Ovary (tissue), 9 donors: Measurements from ENCODE around the gene NAP1L5. TPM values are rescaled to one million over a fixed set of nuclear protein-coding genes. Genes with fewer than 3 reads are reported as not detected.

ENCODE experiments used
- DNase-seq, 5 donors: peaks; one replicate each; pipeline ENCODE4 v3.0.0-alpha.2; 2019 to 2020
- H3K27ac ChIP-seq, 2 donors: fragments of 200-600 bp; one replicate each; pipeline versions ENCODE4 v1.5.1 to v1.8.0; 2019 to 2022
- H3K27me3 ChIP-seq: fragments of 200-600 bp; one replicate; pipeline ENCODE4 v1.8.0; 2022
- H3K36me3 ChIP-seq: fragments of 200-600 bp; sonication (generic); one replicate; pipeline ENCODE4 v1.5.1; 2019
- H3K4me1 ChIP-seq: one replicate; pipeline ENCODE4 v1.8.1; 2013; ENCODE audit warnings: mild to moderate bottlenecking, moderate library complexity; ENCODE audit not compliant: insufficient read depth
- H3K4me3 ChIP-seq: fragments of 200-600 bp; sonication (generic); one replicate; pipeline ENCODE4 v1.5.1; 2017
- H3K9me3 ChIP-seq, 2 donors: fragments of 200-600 bp in 1 of 2; sonication (generic) in 1 of 2; one replicate each; pipeline versions ENCODE4 v1.5.1 to v1.8.1; 2013 to 2019; ENCODE audit warnings: mild to moderate bottlenecking in 1 of 2, moderate library complexity in 1 of 2
- EP300 ChIP-seq: sonication (generic); formaldehyde crosslinking; IDR thresholded peaks from one replicate; pipeline ENCODE4 v1.6.1; 2017; ENCODE audit warnings: antibody characterized with exemption
- POLR2A ChIP-seq: fragments of 450-650 bp; IDR thresholded peaks from one replicate; pipeline ENCODE4 v1.6.1; 2017; ENCODE audit warnings: antibody characterized with exemption, mild to moderate bottlenecking, moderate library complexity
- WGBS, 3 donors: extraction: QIAGEN DNeasy Blood & Tissue Kit in 1 of 3; methylation state at CpG; one replicate each; pipeline versions ENCODE4 v1.1.5 to v1.1.7; 2013 to 2017; 5-methylcytosine and 5-hydroxymethylcytosine counted together
- intact Hi-C, 4 donors: fragments of 100-400 bp; cut with DNase I; formaldehyde crosslinking; loops; one replicate each; pipeline versions ENCODE4 v1.11.0 to v1.15.1; 2022 to 2023
- polyA plus RNA-seq, 2 donors: library from polyadenylated mRNA; stranded (reverse); fragments of 200-250 nt in 1 of 2; fragments of 350-450 nt in 1 of 2; fragmentation: Illumina TruSeq in 1 of 2; extraction: RNeasy Lipid Tissue Mini Kit (QIAGEN cat#74804) in 1 of 2; gene quantifications; one replicate each; pipeline ENCODE4 v1.2.3, GENCODE V29; 2013 to 2014
- total RNA-seq, 7 donors: library from RNA; depleted of rRNA in 2 of 7; stranded (reverse); fragments of >200 nt in 2 of 7; fragmentation: NEBNext Ultra II Directional in 3 of 7; extraction: Animal tissue kit (Norgen Biotek cat#: 25700) in 3 of 7; gene quantifications; one replicate each; pipeline versions ENCODE4 v1.1.0 to v1.2.4, GENCODE V29; 2016 to 2023
- TF ChIP-seq, protein P1 (sequence below), 3 donors: fragments of 450-650 bp in 2 of 3; fragments of 200-600 bp in 1 of 3; IDR thresholded peaks; one replicate each; pipeline versions ENCODE4 v1.5.1 to v1.8.0; 2016 to 2022; ENCODE audit warnings: antibody characterized with exemption in 3 of 3, mild to moderate bottlenecking in 1 of 3
- donor health status: DM: no; HTN: no; CAD: no; lungs with moderate emphysema.
- donor health status: DM: no; HTN: no; CAD: no.
- donor health status: Bipolar disorder and iron deficiency.
- donor health status: DM: yes; HTN: yes; CAD: no.
- donor health status: DM: no; HTN: no; CAD: no.
- donor health status: DM: yes; HTN: yes; CAD: no.

The NAP1L5 gene
- total and polyA plus RNA-seq, 9 donors, result 7.6 to 18.3 (median 11.4) TPM

DNA sequence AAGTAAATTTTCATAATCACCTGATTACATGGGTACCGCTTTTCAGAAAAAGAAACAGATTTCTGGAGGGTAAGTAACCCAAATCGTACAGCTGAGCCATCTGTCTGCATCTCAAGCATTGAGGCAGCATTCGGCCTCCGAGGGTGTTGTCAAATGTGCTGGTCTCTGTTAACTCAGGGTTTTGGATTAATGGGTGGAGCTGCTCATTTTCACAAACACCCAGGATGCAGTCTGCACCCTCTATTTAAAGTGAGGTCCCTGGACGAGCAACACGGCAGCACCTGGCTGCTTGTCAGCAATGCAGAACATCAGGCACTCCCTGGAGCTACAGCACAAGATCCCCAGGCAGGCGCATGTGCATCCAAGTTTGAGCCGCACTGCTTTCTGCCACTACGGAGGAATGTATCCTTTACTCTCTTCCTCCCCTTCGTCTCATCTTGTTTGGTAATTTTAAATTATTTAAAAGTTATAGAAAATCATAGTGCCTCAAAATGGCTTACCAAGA lies 24.7 kb upstream of the NAP1L5 start:
- no peak overlapping the region for H3K27ac ChIP-seq
- H3K4me3 ChIP-seq, result no peak overlapping the region
- 93 to 97% (median 95%) methylated on average over 10 of the region's 10 CpGs for WGBS, 3 donors

DNA sequence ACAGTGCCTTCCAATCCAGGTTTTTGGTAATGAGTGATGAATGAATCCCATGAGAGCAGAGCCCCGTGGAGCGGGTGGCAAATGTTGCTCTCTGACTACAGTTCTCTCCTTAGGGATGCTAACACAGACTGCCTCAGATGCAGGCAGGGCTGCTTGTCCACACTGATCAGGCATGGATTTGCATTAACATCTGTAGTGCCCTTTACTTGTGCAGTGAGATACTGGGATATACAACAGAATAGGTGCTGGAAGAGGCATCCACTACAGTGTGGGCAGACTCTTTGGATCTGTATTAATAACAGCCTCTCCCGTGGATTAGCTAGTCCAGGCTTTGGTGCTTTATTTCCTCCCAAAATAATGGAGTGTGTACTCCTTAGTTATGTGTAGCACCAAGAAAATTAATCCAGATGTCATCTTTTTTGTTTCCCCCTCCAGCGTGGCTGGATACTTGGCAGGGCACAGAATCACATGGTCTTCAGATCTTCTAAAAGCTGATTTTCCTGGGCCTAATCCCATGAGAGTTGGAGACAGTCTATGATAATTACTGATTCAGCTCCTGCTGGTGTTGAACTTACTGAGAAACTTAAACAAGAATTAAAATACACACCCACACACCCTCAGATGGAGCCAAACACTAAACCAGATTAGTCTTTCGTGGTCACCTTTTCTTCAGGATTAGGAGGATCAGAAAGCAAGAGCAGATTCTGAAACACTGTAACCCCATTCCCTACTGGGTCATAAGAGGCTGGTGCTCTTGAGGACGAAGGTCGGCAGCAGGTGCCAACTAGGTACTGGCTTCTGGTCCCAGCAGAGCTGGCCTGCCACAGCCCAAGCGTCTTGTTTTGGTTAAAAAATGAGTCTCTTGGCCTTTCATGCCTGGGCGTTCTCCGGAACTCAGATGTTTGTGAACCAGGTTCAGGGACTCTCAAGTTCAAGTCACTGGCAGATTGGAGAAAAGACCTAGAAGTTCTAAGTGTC lies 23.1 kb upstream of the NAP1L5 start:
- H3K4me3 ChIP-seq, result no peak overlapping the region
- no peak for DNase-seq
- H3K27ac ChIP-seq, result no peak overlapping the region
- no peaks in the 10 kb centered on the region for H3K36me3 ChIP-seq
- H3K9me3 ChIP-seq, result peaks cover 0 to 8% of the 10 kb centered on the region in 2 donors
- WGBS, 3 donors, result 51 to 64% (median 62%) methylated on average over 10 of the region's 10 CpGs
- H3K4me1 ChIP-seq, result no peaks in the 10 kb centered on the region
- no peaks in the 10 kb centered on the region for H3K27me3 ChIP-seq
- TF ChIP-seq EP300, result no peak
- no peak for TF ChIP-seq POLR2A
- TF ChIP-seq, protein P1, sequence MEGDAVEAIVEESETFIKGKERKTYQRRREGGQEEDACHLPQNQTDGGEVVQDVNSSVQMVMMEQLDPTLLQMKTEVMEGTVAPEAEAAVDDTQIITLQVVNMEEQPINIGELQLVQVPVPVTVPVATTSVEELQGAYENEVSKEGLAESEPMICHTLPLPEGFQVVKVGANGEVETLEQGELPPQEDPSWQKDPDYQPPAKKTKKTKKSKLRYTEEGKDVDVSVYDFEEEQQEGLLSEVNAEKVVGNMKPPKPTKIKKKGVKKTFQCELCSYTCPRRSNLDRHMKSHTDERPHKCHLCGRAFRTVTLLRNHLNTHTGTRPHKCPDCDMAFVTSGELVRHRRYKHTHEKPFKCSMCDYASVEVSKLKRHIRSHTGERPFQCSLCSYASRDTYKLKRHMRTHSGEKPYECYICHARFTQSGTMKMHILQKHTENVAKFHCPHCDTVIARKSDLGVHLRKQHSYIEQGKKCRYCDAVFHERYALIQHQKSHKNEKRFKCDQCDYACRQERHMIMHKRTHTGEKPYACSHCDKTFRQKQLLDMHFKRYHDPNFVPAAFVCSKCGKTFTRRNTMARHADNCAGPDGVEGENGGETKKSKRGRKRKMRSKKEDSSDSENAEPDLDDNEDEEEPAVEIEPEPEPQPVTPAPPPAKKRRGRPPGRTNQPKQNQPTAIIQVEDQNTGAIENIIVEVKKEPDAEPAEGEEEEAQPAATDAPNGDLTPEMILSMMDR (IDR thresholded peaks at IDR 0.05), result no peak
- intact Hi-C loops, result no loop called here

More for the DNA sequence above, 24.7 kb upstream of the NAP1L5 start:
- Histone ChIP-seq H3K27me3 (no peaks in the 10 kb centered on the region), H3K9me3 (peaks cover 0 to 8% of the 10 kb centered on the region in 2 donors), H3K4me1 (no peaks in the 10 kb centered on the region), H3K36me3 (no peaks in the 10 kb centered on the region)
- no peak for DNase-seq
- TF ChIP-seq, protein P1 (IDR thresholded peaks at IDR 0.05), result no peak
- TF ChIP-seq POLR2A (no peak), EP300 (no peak)
- intact Hi-C loops, result no loop called here

DNA sequence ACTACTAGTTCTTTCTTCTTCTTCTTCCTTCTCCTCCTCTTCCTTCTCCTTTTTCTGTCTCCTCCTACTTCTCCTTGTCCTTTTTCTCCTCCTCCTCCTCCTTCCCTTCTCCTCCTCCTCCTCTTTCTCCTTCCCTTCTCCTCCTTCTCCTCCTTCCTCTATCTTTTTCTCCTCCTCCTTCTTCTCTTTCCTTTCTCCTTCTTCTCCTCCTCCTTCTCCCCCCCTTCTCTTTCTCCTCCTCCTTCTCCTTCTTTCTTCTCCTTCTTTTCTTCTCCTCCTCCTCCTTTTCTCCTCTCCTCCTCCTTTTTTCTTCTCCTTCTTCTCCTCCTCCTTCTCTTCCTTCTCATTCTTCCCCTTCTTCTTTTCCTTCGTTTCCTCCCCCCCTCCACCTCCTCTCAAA lies 21.8 kb upstream of the NAP1L5 start:
- H3K9me3 ChIP-seq, result peaks cover 0 to 8% of the 10 kb centered on the region in 2 donors
- no peak for DNase-seq
- no peak overlapping the region for H3K27ac ChIP-seq
- no peak for TF ChIP-seq POLR2A
- TF ChIP-seq EP300, result no peak
- TF ChIP-seq, protein P1 (IDR thresholded peaks at IDR 0.05), result no peak
- no peaks in the 10 kb centered on the region for H3K36me3 ChIP-seq
- H3K4me1 ChIP-seq, result no peaks in the 10 kb centered on the region
- no peak overlapping the region for H3K4me3 ChIP-seq
- intact Hi-C loops, result no loop called here
- 96 to 97% (median 97%) methylated on average over 1 of the region's 1 CpG for WGBS, 3 donors
- H3K27me3 ChIP-seq, result no peaks in the 10 kb centered on the region

DNA sequence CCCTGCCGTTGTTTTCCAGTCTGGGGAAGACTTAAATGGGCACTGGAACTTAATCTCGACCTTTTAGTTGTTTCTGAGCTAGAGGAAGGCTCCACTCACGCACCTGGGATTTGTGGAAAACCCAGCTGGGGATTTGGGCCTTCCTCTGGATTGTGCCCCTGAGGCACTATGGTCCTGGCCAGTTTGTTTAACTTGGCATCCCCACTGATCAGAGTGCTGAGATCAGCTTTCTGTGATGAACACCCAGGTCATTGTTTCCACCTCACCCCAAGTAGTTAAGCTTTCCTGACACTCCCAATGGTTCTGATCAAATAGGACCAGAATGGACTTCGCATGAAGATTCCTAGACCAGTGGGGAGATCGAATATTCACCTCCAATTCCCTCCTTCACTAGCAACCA lies 20.5 kb upstream of the NAP1L5 start:
- Histone ChIP-seq H3K4me3 (no peak overlapping the region), H3K27me3 (no peaks in the 10 kb centered on the region), H3K36me3 (no peaks in the 10 kb centered on the region), H3K27ac (no peak overlapping the region), H3K4me1 (no peaks in the 10 kb centered on the region), H3K9me3 (peaks cover 0 to 8% of the 10 kb centered on the region in 2 donors)
- intact Hi-C loops, result no loop called here
- DNase-seq, result no peak
- 97 to 98% (median 97%) methylated on average over 5 of the region's 5 CpGs for WGBS, 3 donors
- TF ChIP-seq EP300, result no peak
- TF ChIP-seq POLR2A, result no peak
- TF ChIP-seq, protein P1 (IDR thresholded peaks at IDR 0.05), result no peak
